Measurements from ENCODE around the gene DCXR. TPM values are rescaled to one million over a fixed set of nuclear protein-coding genes. Genes with fewer than 3 reads are reported as not detected.

Gene DCXR
- total and polyA plus RNA-seq, 2 of the 13 experiments (the other 11 are each of a cell fraction or from before 2014, with no cell fraction given): 287 to 311 TPM

DNA sequence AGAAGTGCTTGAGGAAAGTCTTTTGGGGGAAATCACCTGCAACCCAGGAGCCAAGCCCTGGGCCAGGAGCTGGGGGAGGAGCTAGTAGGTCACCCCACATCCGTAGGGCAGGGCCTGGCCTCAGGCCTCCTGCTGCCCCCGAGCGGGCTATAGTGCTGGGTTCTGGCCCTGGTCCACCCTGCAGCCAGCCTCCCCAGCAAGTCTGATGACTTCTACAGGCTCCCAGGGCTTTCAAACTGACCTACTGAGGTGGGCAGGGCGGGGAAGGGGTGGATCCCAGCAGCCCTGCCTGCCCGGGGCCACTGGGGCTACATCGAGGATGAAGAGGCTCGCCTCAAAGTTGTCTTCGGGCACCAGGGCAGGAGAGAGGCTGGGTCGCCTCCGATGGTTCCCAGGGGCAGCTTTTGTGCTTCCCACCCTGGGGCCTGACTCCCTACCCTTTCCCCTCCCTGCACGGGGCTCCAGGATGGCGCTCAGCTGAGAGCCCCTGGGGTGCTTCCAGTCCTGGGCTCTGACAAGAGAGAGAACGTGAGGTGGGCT is 19.8 kb downstream of the DCXR start:
- FAIRE-seq (no peak), DNase-seq (ENCODE audit: low spot score) (no peak), ATAC-seq (no peak)
- intact Hi-C loops (cut with micrococcal nuclease; ENCODE audit: unreplicated experiment) (no loop called here), in situ Hi-C loops (cut with HindIII; ENCODE audit: extremely low pct_ligation_motif_present, low pct_unique_long_range_greater_than_20kb) (no loop called here)
- ChIA-PET POLR2A (interaction anchor here (1.3 to 14.1 kb wide), 4 partner anchors 20 to 74 kb away, joined by 3 to 470 read pairs (median 11); partner anchors contain the start of gene NOTUM), CTCF (ENCODE audit: low intra/inter-chr PET ratio, low total read pairs) (interaction anchor here (6.8 kb wide), 1 partner anchor 57 kb away, joined by 181 read pairs; the partner anchor contains the start of gene NOTUM)
- BruUV-seq (replicated peaks): no TSS peak
- peaks cover 93% of the 10 kb centered on the region for H3K4me1 ChIP-seq (ENCODE audit: insufficient read depth, low read length)
- H3K4me3 ChIP-seq (replicated peaks in 1 of 3; ENCODE audit: insufficient read depth in 1 of 3, low read depth in 2 of 3, low read length in 3 of 3): no peak overlapping the region
- no peak overlapping the region for H3K4me2 ChIP-seq (ENCODE audit: low read depth, low read length)
- H3K27me3 ChIP-seq (ENCODE audit: control insufficient read depth in 1 of 2, insufficient read depth in 2 of 2, low read length in 2 of 2): no peaks in the 10 kb centered on the region; a peak in 1 of 5 replicates
- no peaks in the 10 kb centered on the region; the same call in 1 of the 2 replicates for H4K20me1 ChIP-seq (ENCODE audit: insufficient read depth, low read length)
- H3K79me2 ChIP-seq (ENCODE audit: insufficient read depth, low read length): peaks cover 27% of the 10 kb centered on the region
- peaks cover 15 to 18% of the 10 kb centered on the region in 2 experiments for H3K36me3 ChIP-seq (replicated peaks in 1 of 2; ENCODE audit: control insufficient read depth in 1 of 2, insufficient read depth in 2 of 2, low read length in 2 of 2)
- 90% methylated on average over 8 of the region's 13 CpGs for WGBS (ENCODE audit: low lambda C conversion rate)
- no peak overlapping the region for H3K9ac ChIP-seq (ENCODE audit: insufficient read depth, low read depth, low read length)
- H2AFZ ChIP-seq (ENCODE audit: low read length): no peak overlapping the region
- H3K9me3 ChIP-seq (ENCODE audit: low read length): no peaks in the 10 kb centered on the region
- H3K27ac ChIP-seq (ENCODE audit: extremely low read length, insufficient read depth, low read length): peak overlapping the region; percentile 68
- TF ChIP-seq SRSF4 (IDR thresholded peaks at IDR 0.05; ENCODE audit: low read depth, low read length, poor library complexity, severe bottlenecking): peak; percentile 41
- 0 out of 2 replicates have a peak, but pooled peaks have one; percentile 9 for TF ChIP-seq BORCS8-MEF2B (CRISPR knock-in tag; IDR thresholded peaks at IDR 0.05)
- TF ChIP-seq POLR2G (IDR thresholded peaks at IDR 0.05; ENCODE audit: low read depth, low read length): peak; percentile 15; the same call in 1 of the 2 replicates
- TF ChIP-seq ZNF280B (CRISPR knock-in tag; IDR thresholded peaks at IDR 0.05; ENCODE audit: borderline replicate concordance): 0 out of 2 replicates have a peak, but pooled peaks have one; percentile 42
- TF ChIP-seq, protein P1, sequence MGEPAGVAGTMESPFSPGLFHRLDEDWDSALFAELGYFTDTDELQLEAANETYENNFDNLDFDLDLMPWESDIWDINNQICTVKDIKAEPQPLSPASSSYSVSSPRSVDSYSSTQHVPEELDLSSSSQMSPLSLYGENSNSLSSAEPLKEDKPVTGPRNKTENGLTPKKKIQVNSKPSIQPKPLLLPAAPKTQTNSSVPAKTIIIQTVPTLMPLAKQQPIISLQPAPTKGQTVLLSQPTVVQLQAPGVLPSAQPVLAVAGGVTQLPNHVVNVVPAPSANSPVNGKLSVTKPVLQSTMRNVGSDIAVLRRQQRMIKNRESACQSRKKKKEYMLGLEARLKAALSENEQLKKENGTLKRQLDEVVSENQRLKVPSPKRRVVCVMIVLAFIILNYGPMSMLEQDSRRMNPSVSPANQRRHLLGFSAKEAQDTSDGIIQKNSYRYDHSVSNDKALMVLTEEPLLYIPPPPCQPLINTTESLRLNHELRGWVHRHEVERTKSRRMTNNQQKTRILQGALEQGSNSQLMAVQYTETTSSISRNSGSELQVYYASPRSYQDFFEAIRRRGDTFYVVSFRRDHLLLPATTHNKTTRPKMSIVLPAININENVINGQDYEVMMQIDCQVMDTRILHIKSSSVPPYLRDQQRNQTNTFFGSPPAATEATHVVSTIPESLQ (CRISPR knock-in tag; conservative IDR thresholded peaks at IDR 0.05): no peak
- TF ChIP-seq NFYB (CRISPR knock-in tag; IDR thresholded peaks at IDR 0.05): 0 out of 2 replicates have a peak, but pooled peaks have one; percentile 4
- no peak for TF ChIP-seq ZNF580 (CRISPR knock-in tag; IDR thresholded peaks at IDR 0.05; ENCODE audit: borderline replicate concordance, low read depth)
- no peak for TF ChIP-seq ZNF367 (CRISPR knock-in tag; IDR thresholded peaks at IDR 0.05; ENCODE audit: borderline replicate concordance)
- TF ChIP-seq FIP1L1 (IDR thresholded peaks at IDR 0.05; ENCODE audit: borderline replicate concordance, insufficient read depth, low read depth, low read length): 0 out of 2 replicates have a peak, but pooled peaks have one; percentile 60
- TF ChIP-seq SRSF9 (IDR thresholded peaks at IDR 0.05; ENCODE audit: borderline replicate concordance, insufficient read depth, low read depth, low read length, poor library complexity, severe bottlenecking): no peak
- 0 out of 2 replicates have a peak, but pooled peaks have one; percentile 16 for TF ChIP-seq POLR2AphosphoS5 (IDR thresholded peaks at IDR 0.05; ENCODE audit: low read depth, low read length)
- TF ChIP-seq ARNT2 (CRISPR knock-in tag; IDR thresholded peaks at IDR 0.05; ENCODE audit: low read depth): 0 out of 2 replicates have a peak, but pooled peaks have one; percentile 4
- 0 out of 2 replicates have a peak, but pooled peaks have one; percentile 64 for TF ChIP-seq PAF1 (CRISPR knock-in tag; IDR thresholded peaks at IDR 0.05)
- TF ChIP-seq REL (CRISPR knock-in tag; conservative IDR thresholded peaks at IDR 0.05): no peak
- TF ChIP-seq PCBP1 (IDR thresholded peaks at IDR 0.05; ENCODE audit: borderline replicate concordance, low read depth, low read length): peak; percentile 61; the same call in 1 of the 2 replicates
- 0 out of 2 replicates have a peak, but pooled peaks have one; percentile 3 for TF ChIP-seq MXD3 (CRISPR knock-in tag; IDR thresholded peaks at IDR 0.05)
- TF ChIP-seq, protein P2, sequence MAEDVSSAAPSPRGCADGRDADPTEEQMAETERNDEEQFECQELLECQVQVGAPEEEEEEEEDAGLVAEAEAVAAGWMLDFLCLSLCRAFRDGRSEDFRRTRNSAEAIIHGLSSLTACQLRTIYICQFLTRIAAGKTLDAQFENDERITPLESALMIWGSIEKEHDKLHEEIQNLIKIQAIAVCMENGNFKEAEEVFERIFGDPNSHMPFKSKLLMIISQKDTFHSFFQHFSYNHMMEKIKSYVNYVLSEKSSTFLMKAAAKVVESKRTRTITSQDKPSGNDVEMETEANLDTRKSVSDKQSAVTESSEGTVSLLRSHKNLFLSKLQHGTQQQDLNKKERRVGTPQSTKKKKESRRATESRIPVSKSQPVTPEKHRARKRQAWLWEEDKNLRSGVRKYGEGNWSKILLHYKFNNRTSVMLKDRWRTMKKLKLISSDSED (CRISPR knock-in tag; IDR thresholded peaks at IDR 0.05): no peak
